ENCODE data around the gene PROK2.

DNA sequence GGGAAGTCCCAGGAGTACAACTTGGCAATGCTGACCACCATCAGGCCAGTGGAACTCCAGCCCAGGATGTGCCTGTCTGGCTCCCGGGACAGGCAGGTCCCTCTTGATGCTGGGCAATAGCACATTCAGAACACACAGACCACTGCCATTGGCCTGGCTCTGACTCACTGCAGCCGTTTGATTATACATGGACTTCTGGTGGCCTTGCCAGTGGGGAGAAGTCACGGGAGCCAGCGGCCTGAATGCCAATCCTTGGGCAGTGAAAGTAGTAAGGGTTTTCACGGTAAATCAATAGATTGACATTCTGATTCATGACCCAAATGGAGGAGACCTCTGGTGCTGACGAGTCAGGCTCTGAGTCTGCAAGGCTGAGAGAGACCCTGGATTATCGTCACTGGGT lies 12.5 kb upstream of the PROK2 start:
- TF ChIP-seq NANOG (IDR thresholded peaks at IDR 0.05; ENCODE audit: borderline replicate concordance): no peak
- TF ChIP-seq, protein P1, sequence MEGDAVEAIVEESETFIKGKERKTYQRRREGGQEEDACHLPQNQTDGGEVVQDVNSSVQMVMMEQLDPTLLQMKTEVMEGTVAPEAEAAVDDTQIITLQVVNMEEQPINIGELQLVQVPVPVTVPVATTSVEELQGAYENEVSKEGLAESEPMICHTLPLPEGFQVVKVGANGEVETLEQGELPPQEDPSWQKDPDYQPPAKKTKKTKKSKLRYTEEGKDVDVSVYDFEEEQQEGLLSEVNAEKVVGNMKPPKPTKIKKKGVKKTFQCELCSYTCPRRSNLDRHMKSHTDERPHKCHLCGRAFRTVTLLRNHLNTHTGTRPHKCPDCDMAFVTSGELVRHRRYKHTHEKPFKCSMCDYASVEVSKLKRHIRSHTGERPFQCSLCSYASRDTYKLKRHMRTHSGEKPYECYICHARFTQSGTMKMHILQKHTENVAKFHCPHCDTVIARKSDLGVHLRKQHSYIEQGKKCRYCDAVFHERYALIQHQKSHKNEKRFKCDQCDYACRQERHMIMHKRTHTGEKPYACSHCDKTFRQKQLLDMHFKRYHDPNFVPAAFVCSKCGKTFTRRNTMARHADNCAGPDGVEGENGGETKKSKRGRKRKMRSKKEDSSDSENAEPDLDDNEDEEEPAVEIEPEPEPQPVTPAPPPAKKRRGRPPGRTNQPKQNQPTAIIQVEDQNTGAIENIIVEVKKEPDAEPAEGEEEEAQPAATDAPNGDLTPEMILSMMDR (conservative IDR thresholded peaks at IDR 0.05; ENCODE audit: low read depth in 2 of 2): no peak
- TF ChIP-seq EZH2 (IDR thresholded peaks at IDR 0.05; ENCODE audit: low read depth, unreplicated experiment): no peak
- TF ChIP-seq, protein P2, sequence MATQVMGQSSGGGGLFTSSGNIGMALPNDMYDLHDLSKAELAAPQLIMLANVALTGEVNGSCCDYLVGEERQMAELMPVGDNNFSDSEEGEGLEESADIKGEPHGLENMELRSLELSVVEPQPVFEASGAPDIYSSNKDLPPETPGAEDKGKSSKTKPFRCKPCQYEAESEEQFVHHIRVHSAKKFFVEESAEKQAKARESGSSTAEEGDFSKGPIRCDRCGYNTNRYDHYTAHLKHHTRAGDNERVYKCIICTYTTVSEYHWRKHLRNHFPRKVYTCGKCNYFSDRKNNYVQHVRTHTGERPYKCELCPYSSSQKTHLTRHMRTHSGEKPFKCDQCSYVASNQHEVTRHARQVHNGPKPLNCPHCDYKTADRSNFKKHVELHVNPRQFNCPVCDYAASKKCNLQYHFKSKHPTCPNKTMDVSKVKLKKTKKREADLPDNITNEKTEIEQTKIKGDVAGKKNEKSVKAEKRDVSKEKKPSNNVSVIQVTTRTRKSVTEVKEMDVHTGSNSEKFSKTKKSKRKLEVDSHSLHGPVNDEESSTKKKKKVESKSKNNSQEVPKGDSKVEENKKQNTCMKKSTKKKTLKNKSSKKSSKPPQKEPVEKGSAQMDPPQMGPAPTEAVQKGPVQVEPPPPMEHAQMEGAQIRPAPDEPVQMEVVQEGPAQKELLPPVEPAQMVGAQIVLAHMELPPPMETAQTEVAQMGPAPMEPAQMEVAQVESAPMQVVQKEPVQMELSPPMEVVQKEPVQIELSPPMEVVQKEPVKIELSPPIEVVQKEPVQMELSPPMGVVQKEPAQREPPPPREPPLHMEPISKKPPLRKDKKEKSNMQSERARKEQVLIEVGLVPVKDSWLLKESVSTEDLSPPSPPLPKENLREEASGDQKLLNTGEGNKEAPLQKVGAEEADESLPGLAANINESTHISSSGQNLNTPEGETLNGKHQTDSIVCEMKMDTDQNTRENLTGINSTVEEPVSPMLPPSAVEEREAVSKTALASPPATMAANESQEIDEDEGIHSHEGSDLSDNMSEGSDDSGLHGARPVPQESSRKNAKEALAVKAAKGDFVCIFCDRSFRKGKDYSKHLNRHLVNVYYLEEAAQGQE (IDR thresholded peaks at IDR 0.05; ENCODE audit: unreplicated experiment): no peak
- no peak for TF ChIP-seq CREB1 (CRISPR knock-in tag; IDR thresholded peaks at IDR 0.05; ENCODE audit: low read depth)
- TF ChIP-seq POLR2AphosphoS5 (IDR thresholded peaks at IDR 0.05; ENCODE audit: low read depth): no peak
- TF ChIP-seq EZH2phosphoT487 (IDR thresholded peaks at IDR 0.05; ENCODE audit: unreplicated experiment): no peak
- TF ChIP-seq STAT1 (IDR thresholded peaks at IDR 0.05; ENCODE audit: unreplicated experiment): no peak
- TF ChIP-seq, protein P3, sequence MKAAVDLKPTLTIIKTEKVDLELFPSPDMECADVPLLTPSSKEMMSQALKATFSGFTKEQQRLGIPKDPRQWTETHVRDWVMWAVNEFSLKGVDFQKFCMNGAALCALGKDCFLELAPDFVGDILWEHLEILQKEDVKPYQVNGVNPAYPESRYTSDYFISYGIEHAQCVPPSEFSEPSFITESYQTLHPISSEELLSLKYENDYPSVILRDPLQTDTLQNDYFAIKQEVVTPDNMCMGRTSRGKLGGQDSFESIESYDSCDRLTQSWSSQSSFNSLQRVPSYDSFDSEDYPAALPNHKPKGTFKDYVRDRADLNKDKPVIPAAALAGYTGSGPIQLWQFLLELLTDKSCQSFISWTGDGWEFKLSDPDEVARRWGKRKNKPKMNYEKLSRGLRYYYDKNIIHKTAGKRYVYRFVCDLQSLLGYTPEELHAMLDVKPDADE (IDR thresholded peaks at IDR 0.05): no peak
- TF ChIP-seq ZNF331 (CRISPR knock-in tag; IDR thresholded peaks at IDR 0.05; ENCODE audit: low read depth): no peak
- TF ChIP-seq ZNF114 (CRISPR knock-in tag; IDR thresholded peaks at IDR 0.05): no peak
